Aorta (tissue), 5 donors: ENCODE results near the gene CUL7. TPM values are rescaled to one million over a fixed set of nuclear protein-coding genes. Genes with fewer than 3 reads are reported as not detected.
"Not testable (repeated sequence)": the region's sequence is repeated elsewhere in the genome, so short reads cannot be mapped to it uniquely, and the experiment has no call there.

Experiments
- ATAC-seq: fragments of 200-7000 bp; cut with Tn5 transposase; one replicate; pipeline ENCODE4 v1.9.1; 2022; ENCODE audit warnings: moderate library complexity; ENCODE audit not compliant: low FRiP score
- DNase-seq, 2 donors: peaks; one replicate each; pipeline ENCODE4 v3.0.0-alpha.2; 2020
- H3K27ac ChIP-seq, 2 donors: one replicate each; pipeline ENCODE4 v1.5.1; 2013; ENCODE audit warnings: low read length in 2 of 2, mild to moderate bottlenecking in 2 of 2, moderate library complexity in 2 of 2, control low read depth in 1 of 2, inconsistent platforms in 1 of 2, low read depth in 1 of 2
- H3K27me3 ChIP-seq, 2 donors: one replicate each; pipeline ENCODE4 v1.6.1; 2013; ENCODE audit warnings: control low read depth in 1 of 2, low read length in 1 of 2, mild to moderate bottlenecking in 1 of 2, moderate library complexity in 1 of 2; ENCODE audit not compliant: insufficient read depth in 2 of 2, control insufficient read depth in 1 of 2
- H3K36me3 ChIP-seq, 2 donors: one replicate each; pipeline ENCODE4 v1.6.1; 2013; ENCODE audit warnings: control low read depth in 1 of 2, low read length in 1 of 2, mild to moderate bottlenecking in 1 of 2; ENCODE audit not compliant: insufficient read depth in 2 of 2, control insufficient read depth in 1 of 2
- H3K4me1 ChIP-seq, 2 donors: one replicate each; pipeline ENCODE4 v1.6.1; 2013; ENCODE audit warnings: low read length in 2 of 2, control low read depth in 1 of 2, mild to moderate bottlenecking in 1 of 2, moderate library complexity in 1 of 2; ENCODE audit not compliant: insufficient read depth in 2 of 2, control insufficient read depth in 1 of 2
- H3K4me3 ChIP-seq, 2 donors: one replicate each; pipeline ENCODE4 v1.5.1; 2013; ENCODE audit warnings: low read length in 2 of 2, control low read depth in 1 of 2, mild to moderate bottlenecking in 1 of 2
- H3K9me3 ChIP-seq: one replicate; pipeline ENCODE4 v1.6.1; 2013; ENCODE audit warnings: mild to moderate bottlenecking, low read length; ENCODE audit not compliant: control insufficient read depth
- WGBS, 2 donors: extraction: QIAGEN DNeasy Blood & Tissue Kit; methylation state at CpG; one replicate each; pipeline ENCODE4 v1.1.7; 2013; 5-methylcytosine and 5-hydroxymethylcytosine counted together
- intact Hi-C, 2 donors: fragments of 100-400 bp; cut with DNase I; formaldehyde crosslinking; loops; one replicate each; pipeline versions ENCODE4 v1.14.2 to v1.15.0; 2022
- polyA plus RNA-seq, 2 donors: library from polyadenylated mRNA; stranded (reverse); fragments of 200-250 nt; gene quantifications; one replicate each; pipeline ENCODE4 v1.2.3, GENCODE V29; 2013
- total RNA-seq, 2 donors: library from RNA; stranded (reverse); fragmentation: NEBNext Ultra II Directional; extraction: Animal tissue kit (Norgen Biotek cat#: 25700); gene quantifications; one replicate each; pipeline ENCODE4 v1.2.1, GENCODE V29; 2021
- donor health status: healthy with polysubstance abuse.
- donor health status: Bipolar disorder and iron deficiency.
- donor health status: DM: no; HTN: no; CAD: no.
- donor health status: DM: no; HTN: no; CAD: no.
- donor health status: DM: yes; HTN: yes; CAD: no.

CUL7 gene
- total and polyA plus RNA-seq, 4 donors = 3.3 to 17.5 (median 12.9) TPM

DNA sequence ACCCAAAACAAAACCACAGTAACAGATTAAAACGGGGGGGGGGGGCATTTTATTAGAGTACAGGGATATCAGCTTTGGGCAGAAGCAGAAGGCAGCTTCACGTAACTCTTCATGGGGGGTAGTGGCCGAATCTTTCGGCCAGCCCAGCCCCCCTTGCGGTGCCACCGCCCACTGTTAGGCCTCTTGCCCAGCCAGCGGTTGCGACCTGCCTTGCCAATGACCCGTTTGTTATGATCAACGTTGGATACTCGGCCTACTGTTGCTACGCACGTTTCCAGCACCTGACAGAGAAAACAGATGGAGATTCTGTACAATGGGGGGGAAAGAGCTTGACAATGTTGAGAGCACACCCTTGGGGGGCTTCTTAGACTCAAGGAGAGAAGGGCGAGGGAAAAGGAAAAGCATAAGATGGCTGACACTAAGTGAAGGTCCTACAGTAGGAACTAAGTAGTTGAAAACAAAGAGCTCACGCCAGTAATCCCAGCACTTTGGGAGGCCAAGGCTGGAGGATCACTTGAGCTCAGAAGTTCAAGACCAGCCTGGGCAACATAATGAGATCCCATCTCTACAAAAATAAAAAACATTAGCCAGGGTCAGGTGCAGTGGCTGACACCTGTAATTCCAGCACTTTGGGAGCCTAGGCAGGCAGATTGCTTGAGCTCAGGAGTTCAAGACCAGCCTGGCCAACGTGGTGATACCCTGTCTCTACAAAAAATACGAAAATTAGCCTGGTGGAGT, 724 bp upstream of the CUL7 start:
- Histone ChIP-seq H3K27me3 (no peaks in the 10 kb centered on the region), H3K4me1 (no peaks in the 10 kb centered on the region), H3K4me3 (no peak overlapping the region), H3K27ac (peak overlapping the region in 1 of 2 donors; percentile 78), H3K9me3 (no peaks in the 10 kb centered on the region), H3K36me3 (peaks cover 0 to 3% of the 10 kb centered on the region in 2 donors)
- DNase-seq (no peak), ATAC-seq (no peak)
- WGBS, 2 donors = 63 to 68% methylated on average over 17 of the region's 17 CpGs
- intact Hi-C loops = loop anchor here in 1 of 2 donors (2.0 to 5.0 kb wide), 2 partner anchors 40 to 127 kb away; partner anchors contain the start of genes CNPY3 and KLHDC3

DNA sequence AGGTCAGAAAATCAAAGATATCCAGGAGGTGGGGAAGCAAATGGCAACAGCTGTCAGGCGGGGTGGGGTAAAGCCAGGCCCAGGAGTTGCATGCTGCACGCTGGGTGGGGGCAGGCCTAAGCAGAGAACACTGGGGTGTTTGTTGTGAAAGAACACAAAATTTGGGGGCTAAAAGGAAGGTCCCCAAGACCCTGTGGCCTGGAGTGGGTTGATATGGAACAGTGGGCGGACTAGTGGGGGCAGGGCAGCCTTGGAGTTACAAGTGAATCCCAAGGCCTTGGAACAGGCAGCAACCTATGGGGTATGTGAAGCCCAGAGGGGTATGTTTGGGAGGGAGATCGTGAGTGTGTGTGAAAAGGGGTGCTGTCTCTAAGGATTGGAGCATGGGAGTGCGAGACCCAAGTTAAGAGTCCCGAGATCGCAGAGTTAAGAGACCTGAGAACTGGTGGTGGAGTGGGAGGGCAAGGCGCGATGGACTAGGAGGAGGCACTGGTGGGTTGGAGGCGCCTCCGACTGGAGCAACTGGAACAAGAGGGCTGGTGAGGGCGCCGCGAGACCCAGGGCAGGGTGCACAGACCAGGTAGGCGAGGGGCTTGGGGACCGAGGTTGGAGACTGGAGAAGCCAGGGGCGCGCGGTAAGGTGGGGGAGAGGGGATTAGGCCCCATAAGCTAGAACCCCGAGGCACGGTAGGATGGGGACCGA, 658 bp downstream of the CUL7 start:
- Histone ChIP-seq H3K4me1 (no peaks in the 10 kb centered on the region), H3K4me3 (peak overlapping the region; percentile 52 to 61), H3K36me3 (peaks cover 0 to 5% of the 10 kb centered on the region in 2 donors), H3K9me3 (no peaks in the 10 kb centered on the region), H3K27ac (peak overlapping the region in 1 of 2 donors; percentile 82), H3K27me3 (no peaks in the 10 kb centered on the region)
- ATAC-seq (no peak), DNase-seq (peak in 1 of 2 donors; percentile 81)
- WGBS, 2 donors = 17% methylated on average over 22 of the region's 22 CpGs
- intact Hi-C loops = loop anchor here (2.0 to 5.0 kb wide), 2 partner anchors 38 to 126 kb away; partner anchors contain the start of genes CNPY3 (in 1 of the 2) and KLHDC3 (in 1 of the 2)

DNA sequence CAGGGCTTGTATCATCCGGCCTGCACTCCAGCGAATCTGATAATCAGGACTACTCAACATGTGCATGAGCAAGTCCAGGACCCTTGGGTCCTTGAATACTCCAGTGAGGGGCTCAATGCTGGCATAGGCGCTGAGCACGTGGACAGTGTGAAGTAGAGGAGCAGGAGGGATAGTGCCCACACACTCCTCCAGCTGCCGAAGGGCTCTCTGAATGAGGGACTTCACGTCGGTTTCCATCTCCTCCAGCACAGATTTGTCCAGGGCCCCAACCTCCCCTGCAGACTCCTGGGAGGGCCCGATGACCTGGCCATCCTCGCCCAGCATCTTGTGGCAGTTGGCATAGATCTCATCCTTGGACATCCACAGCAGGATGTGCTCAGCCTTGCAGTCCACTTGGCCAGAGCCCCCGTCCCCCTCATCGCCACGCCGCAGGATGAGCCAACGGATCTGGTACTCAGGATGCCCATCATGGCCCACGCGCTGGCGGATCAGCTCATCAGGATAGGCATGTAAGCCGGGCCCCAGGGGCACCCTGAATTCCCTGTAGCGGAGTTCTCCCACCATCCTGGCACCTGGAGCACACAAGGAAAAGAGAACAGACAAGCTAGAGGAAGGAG, 1.3 kb downstream of the CUL7 start:
- H3K27ac ChIP-seq = peak overlapping the region in 1 of 2 donors; percentile 82
- intact Hi-C loops = loop anchor here (2.0 to 5.0 kb wide), 2 partner anchors 38 to 125 kb away; partner anchors contain the start of genes CNPY3 (in 1 of the 2) and KLHDC3 (in 1 of the 2)
- DNase-seq (no peak), ATAC-seq (no peak)
- no peaks in the 10 kb centered on the region for H3K9me3 ChIP-seq
- H3K27me3 ChIP-seq = no peaks in the 10 kb centered on the region
- H3K36me3 ChIP-seq = peaks cover 0 to 5% of the 10 kb centered on the region in 2 donors
- H3K4me3 ChIP-seq = no peak overlapping the region
- 86 to 88% methylated on average over 19 of the region's 19 CpGs for WGBS, 2 donors
- no peaks in the 10 kb centered on the region for H3K4me1 ChIP-seq

DNA sequence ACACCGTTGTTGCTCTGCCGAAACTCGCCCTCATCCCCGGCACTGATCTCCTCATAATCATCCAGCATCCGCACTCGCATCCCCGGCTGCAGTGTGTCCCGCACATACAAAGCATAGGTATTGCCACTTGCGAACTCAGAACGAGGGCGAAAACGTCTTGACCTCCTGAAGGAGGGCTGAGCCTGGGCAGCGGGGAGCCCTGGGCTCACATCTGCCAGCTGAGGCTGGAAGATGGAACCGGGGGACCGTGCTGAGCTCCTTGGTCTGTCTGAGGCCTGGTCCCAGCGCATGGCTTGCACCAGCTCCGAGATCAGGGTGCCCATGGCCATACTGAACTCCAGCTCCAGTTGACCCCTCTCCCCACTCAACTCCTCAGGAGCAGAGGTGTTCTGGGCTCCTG, 2.7 kb downstream of the CUL7 start:
- Histone ChIP-seq H3K27ac (no peak overlapping the region), H3K4me1 (no peaks in the 10 kb centered on the region), H3K36me3 (peaks cover 0 to 7% of the 10 kb centered on the region in 2 donors), H3K4me3 (no peak overlapping the region), H3K27me3 (no peaks in the 10 kb centered on the region), H3K9me3 (no peaks in the 10 kb centered on the region)
- no peak for ATAC-seq
- no peak for DNase-seq
- 92 to 95% methylated on average over 17 of the region's 17 CpGs for WGBS, 2 donors
- intact Hi-C loops = loop anchor here in 1 of 2 donors (5.0 kb wide), 1 partner anchor 124 kb away; the partner anchor contains the start of gene CNPY3

DNA sequence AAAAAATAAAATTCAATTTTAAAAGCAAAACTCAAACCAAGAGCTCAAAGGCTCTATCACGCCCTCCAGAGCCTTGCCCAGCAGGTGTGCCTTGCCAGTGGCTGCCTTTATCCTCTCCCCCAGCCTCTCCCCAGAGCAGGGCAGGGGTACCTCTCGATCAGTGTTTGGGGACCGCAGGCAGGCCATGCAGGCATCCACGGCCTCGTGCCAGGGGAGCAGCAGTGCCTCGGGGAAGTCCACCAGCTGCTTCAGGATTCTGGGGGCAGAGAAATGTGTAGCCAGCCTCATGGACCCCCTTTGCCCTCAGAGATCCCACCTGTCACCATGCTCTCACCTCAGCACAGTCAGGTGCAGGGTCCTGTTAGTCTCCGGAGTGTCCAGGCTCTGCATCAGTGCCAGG, 5.7 kb downstream of the CUL7 start:
- H3K9me3 ChIP-seq = no peaks in the 10 kb centered on the region
- no peaks in the 10 kb centered on the region for H3K27me3 ChIP-seq
- no peak overlapping the region for H3K4me3 ChIP-seq
- no peak overlapping the region for H3K27ac ChIP-seq
- WGBS, 2 donors = 82 to 91% methylated on average over 7 of the region's 7 CpGs
- ATAC-seq (no peak), DNase-seq (peak in 1 of 2 donors; percentile 46)
- intact Hi-C loops = no loop called here
- H3K36me3 ChIP-seq = peaks cover 0 to 5% of the 10 kb centered on the region in 2 donors
- no peaks in the 10 kb centered on the region for H3K4me1 ChIP-seq

DNA sequence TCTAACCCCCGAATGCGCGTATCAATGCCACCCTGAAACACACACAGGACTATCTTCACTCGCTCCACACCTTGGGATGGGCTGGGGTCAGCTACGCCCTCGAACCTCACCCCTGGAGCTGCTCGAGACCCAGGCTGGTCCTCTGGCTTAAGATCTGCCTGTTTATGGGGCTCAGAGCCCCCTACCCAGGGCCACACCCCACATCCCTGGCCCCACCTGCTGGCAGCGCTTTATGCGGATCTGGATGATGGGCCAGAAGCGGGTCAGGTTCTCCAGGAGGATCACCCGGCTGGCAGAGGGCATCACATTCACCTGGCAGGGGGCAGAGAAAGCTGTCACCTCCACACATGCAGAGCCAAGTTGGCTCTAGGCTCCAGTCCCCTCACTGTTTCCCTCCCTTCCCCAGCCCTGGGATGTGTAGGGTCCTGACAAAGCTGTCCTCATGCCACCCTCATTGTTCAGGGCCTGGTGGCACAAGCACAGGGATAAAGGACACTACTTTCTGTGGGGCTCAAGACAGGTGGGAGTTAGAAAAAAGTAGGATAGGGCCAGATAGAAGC, 8.2 kb downstream of the CUL7 start:
- WGBS, 2 donors = 90 to 91% methylated on average over 11 of the region's 11 CpGs
- peaks cover 0 to 5% of the 10 kb centered on the region in 2 donors for H3K36me3 ChIP-seq

DNA sequence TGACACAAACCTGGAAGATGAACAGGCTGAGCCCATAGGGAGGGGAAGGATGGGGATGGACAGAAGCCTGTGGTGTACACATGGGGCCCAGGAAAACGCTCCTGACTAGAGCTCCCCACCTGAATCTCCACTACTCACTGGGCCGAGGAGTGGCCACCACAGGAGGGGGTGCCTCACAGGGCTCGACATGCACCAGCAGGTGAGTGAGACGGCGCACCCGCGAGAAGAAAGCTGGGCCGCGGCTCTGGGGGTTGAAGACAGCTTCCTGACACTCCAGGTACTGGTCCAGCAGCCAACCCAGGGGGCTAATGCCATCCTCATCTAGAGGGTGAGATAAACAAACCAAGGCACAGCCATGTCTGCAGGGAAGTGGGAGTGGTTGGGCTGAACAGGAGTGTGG, 10.3 kb downstream of the CUL7 start:
- no peak overlapping the region for H3K27ac ChIP-seq
- H3K36me3 ChIP-seq = peaks cover 0 to 2% of the 10 kb centered on the region in 2 donors
- no peak overlapping the region for H3K4me3 ChIP-seq
- no peaks in the 10 kb centered on the region for H3K4me1 ChIP-seq
- intact Hi-C loops = no loop called here
- 91 to 92% methylated on average over 9 of the region's 9 CpGs for WGBS, 2 donors
- ATAC-seq (no peak), DNase-seq (peak in 1 of 2 donors; percentile 74)
- no peaks in the 10 kb centered on the region for H3K9me3 ChIP-seq
- no peaks in the 10 kb centered on the region for H3K27me3 ChIP-seq

More for the DNA sequence above, 8.2 kb downstream of the CUL7 start:
- DNase-seq = peak in 1 of 2 donors; percentile 59
- Histone ChIP-seq H3K9me3 (no peaks in the 10 kb centered on the region), H3K4me1 (no peaks in the 10 kb centered on the region), H3K27ac (no peak overlapping the region), H3K27me3 (no peaks in the 10 kb centered on the region), H3K4me3 (no peak overlapping the region)
- ATAC-seq = no peak
- intact Hi-C loops = no loop called here

DNA sequence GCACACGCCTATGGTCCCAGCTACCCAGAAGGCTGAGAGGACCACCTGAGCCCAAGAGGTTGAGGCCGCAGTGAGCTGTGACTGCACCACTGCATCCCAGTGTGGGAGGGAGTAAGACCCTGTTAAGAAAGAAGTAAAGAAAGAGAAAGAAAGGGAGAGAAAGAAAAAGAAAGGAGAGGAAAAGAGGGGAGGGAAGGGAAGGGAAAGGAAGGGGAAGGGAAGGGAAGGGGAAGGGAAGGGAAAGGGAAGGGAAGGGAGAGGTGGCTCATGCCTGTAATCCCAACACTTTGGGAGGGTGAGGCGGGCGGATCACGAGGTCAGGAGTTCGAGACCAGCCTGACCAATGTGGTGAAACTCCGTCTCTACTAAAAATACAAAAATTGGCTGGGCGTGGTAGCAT, 12.2 kb downstream of the CUL7 start:
- H3K9me3 ChIP-seq, H3K4me3 ChIP-seq, ATAC-seq, H3K36me3 ChIP-seq, H3K27me3 ChIP-seq, intact Hi-C loops, H3K4me1 ChIP-seq, H3K27ac ChIP-seq: not testable (repeated sequence)
- DNase-seq = peak in 1 of 2 donors; percentile 59
- WGBS, 2 donors = 87 to 89% methylated on average over 5 to 8 of the region's 8 CpGs
